C4-2B (cell line): ENCODE data around the gene THSD7B.

Source experiments
- ZFX ChIP-seq: fragments of 450-650 bp; IDR thresholded peaks from 2 replicates; pipeline ENCODE4 v1.6.1; 2017
- TF ChIP-seq, protein P1 (sequence below): fragments of 450-650 bp; conservative IDR thresholded peaks from 2 replicates; pipeline ENCODE4 v1.5.1; 2017; ENCODE audit warnings: mild to moderate bottlenecking

DNA sequence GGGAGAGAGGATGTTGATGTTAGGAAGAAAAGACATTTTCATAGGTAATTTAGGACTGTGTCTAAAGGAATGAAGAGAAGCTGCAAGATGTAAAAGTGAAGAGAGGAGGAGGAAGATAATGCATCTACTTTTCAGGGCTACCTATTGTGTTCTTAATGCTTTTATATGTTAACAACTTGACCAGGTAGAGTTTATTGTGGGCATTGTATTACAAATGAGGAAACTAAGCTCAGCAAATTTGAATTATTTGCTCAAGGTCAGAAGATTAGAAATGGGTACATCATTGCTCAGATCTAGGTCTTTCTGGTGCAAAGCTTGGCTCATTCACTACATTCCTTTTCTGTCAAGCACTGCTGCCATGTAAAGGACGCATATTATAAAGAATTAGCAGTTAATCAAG is 441.7 kb downstream of the THSD7B start:
- TF ChIP-seq, protein P1, sequence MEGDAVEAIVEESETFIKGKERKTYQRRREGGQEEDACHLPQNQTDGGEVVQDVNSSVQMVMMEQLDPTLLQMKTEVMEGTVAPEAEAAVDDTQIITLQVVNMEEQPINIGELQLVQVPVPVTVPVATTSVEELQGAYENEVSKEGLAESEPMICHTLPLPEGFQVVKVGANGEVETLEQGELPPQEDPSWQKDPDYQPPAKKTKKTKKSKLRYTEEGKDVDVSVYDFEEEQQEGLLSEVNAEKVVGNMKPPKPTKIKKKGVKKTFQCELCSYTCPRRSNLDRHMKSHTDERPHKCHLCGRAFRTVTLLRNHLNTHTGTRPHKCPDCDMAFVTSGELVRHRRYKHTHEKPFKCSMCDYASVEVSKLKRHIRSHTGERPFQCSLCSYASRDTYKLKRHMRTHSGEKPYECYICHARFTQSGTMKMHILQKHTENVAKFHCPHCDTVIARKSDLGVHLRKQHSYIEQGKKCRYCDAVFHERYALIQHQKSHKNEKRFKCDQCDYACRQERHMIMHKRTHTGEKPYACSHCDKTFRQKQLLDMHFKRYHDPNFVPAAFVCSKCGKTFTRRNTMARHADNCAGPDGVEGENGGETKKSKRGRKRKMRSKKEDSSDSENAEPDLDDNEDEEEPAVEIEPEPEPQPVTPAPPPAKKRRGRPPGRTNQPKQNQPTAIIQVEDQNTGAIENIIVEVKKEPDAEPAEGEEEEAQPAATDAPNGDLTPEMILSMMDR: no peak
- no peak for TF ChIP-seq ZFX
